Measurements from ENCODE around the gene CHCHD6. TPM values are rescaled to one million over a fixed set of nuclear protein-coding genes. Genes with fewer than 3 reads are reported as not detected.

Gene CHCHD6
- total RNA-seq, 3 donors from 2014 or later (not counting 1 experiment from before 2014, with no cell fraction given) = 5.3 to 9.9 (median 8.3) TPM

- intact Hi-C loops (cut with micrococcal nuclease) = no loop called here
- Mint-ChIP-seq H3K27ac (no peak overlapping the region), H3K27me3 (ENCODE audit: low read depth in 2 of 2) (peaks cover 35 to 45% of the 10 kb centered on the region in 2 donors), H3K4me3 (no peak overlapping the region), H3K9me3 (peaks cover 4 to 12% of the 10 kb centered on the region in 2 donors), H3K36me3 (peaks cover 14% of the 10 kb centered on the region), H3K4me1 (peaks cover 0 to 13% of the 10 kb centered on the region in 2 donors)
- H3K4me1 ChIP-seq (ENCODE audit: control insufficient read depth, insufficient read depth, low read length) = peaks cover 18% of the 10 kb centered on the region
- DNase-seq (no peak), ATAC-seq (no peak)
- 53% methylated on average over 5 of the region's 5 CpGs for WGBS (ENCODE audit: insufficient coverage)
- no peaks in the 10 kb centered on the region for H3K36me3 ChIP-seq (ENCODE audit: control insufficient read depth, insufficient read depth, low read length)
- no peak for TF ChIP-seq CTCF (IDR thresholded peaks at IDR 0.05)
- no peak overlapping the region for H3K27ac ChIP-seq (ENCODE audit: low read length)
- H3K4me3 ChIP-seq (ENCODE audit: low read length) = no peak overlapping the region
- H3K9me3 ChIP-seq (ENCODE audit: control insufficient read depth, insufficient read depth, low read length) = no peaks in the 10 kb centered on the region
- peaks cover under 1% of the 10 kb centered on the region for H3K27me3 ChIP-seq (ENCODE audit: control insufficient read depth, insufficient read depth, low read length)
These were observed 275.1 kb downstream of the CHCHD6 start for GRCh38 chr3:126979046-126979628.

- H3K4me1 Mint-ChIP-seq = peaks cover 0 to 13% of the 10 kb centered on the region in 2 donors
- H3K27ac ChIP-seq (ENCODE audit: low read length) = no peak overlapping the region
- no peak for DNase-seq
- peaks cover 0 to under 1% of the 10 kb centered on the region in 2 donors for H3K9me3 Mint-ChIP-seq
- peaks cover 22% of the 10 kb centered on the region for H3K4me1 ChIP-seq (ENCODE audit: control insufficient read depth, insufficient read depth, low read length)
- 94% methylated on average over 15 of the region's 15 CpGs for WGBS (ENCODE audit: insufficient coverage)
- H3K4me3 ChIP-seq (ENCODE audit: low read length) = no peak overlapping the region
- no peak for ATAC-seq
- peaks cover 2% of the 10 kb centered on the region for H3K36me3 Mint-ChIP-seq
- H3K27ac Mint-ChIP-seq = peak overlapping the region in 1 of 2 donors; percentile 91
- H3K4me3 Mint-ChIP-seq = peak overlapping the region; percentile 53
- TF ChIP-seq CTCF (IDR thresholded peaks at IDR 0.05) = no peak
- H3K27me3 ChIP-seq (ENCODE audit: control insufficient read depth, insufficient read depth, low read length) = peaks cover 3% of the 10 kb centered on the region
- H3K9me3 ChIP-seq (ENCODE audit: control insufficient read depth, insufficient read depth, low read length) = no peaks in the 10 kb centered on the region
- no peaks in the 10 kb centered on the region for H3K36me3 ChIP-seq (ENCODE audit: control insufficient read depth, insufficient read depth, low read length)
- peaks cover 24 to 33% of the 10 kb centered on the region in 2 donors for H3K27me3 Mint-ChIP-seq (ENCODE audit: low read depth in 2 of 2)
- intact Hi-C loops (cut with micrococcal nuclease) = loop anchor here (5.0 to 10.0 kb wide), 3 partner anchors 276 to 458 kb away; partner anchors contain the start of genes CHCHD6 and CHST13
These were observed 276.3 kb downstream of the CHCHD6 start for GRCh38 chr3:126980266-126980811.

GRCh38 chr3:126982126-126982470 lies 278.1 kb downstream of the CHCHD6 start:
- Histone ChIP-seq H3K27me3 (ENCODE audit: control insufficient read depth, insufficient read depth, low read length) (peaks cover 3% of the 10 kb centered on the region), H3K36me3 (ENCODE audit: control insufficient read depth, insufficient read depth, low read length) (no peaks in the 10 kb centered on the region), H3K4me3 (ENCODE audit: low read length) (peak overlapping the region; percentile 49), H3K4me1 (ENCODE audit: control insufficient read depth, insufficient read depth, low read length) (peaks cover 22% of the 10 kb centered on the region), H3K9me3 (ENCODE audit: control insufficient read depth, insufficient read depth, low read length) (no peaks in the 10 kb centered on the region), H3K27ac (ENCODE audit: low read length) (peak overlapping the region; percentile 98)
- peaks cover 23 to 28% of the 10 kb centered on the region in 2 donors for H3K27me3 Mint-ChIP-seq (ENCODE audit: low read depth in 2 of 2)
- peak overlapping the region; percentile 83 for H3K4me3 Mint-ChIP-seq
- peak in 1 of 2 donors; percentile 88 for DNase-seq
- no peaks in the 10 kb centered on the region for H3K36me3 Mint-ChIP-seq
- H3K27ac Mint-ChIP-seq = peak overlapping the region; percentile 83 to 91
- WGBS (ENCODE audit: insufficient coverage) = 2% methylated on average over 12 of the region's 12 CpGs
- H3K4me1 Mint-ChIP-seq = peaks cover 0 to 13% of the 10 kb centered on the region in 2 donors
- intact Hi-C loops (cut with micrococcal nuclease) = loop anchor here (1.0 to 10.0 kb wide), 4 partner anchors 71 to 460 kb away; partner anchors contain the start of genes CHCHD6 and CHST13
- no peak for TF ChIP-seq CTCF (IDR thresholded peaks at IDR 0.05)
- peak; percentile 49 to 56 (median 54) for ATAC-seq
- no peaks in the 10 kb centered on the region for H3K9me3 Mint-ChIP-seq
